Colonic mucosa (tissue), 4 donors: ENCODE data around the gene TRAPPC12. TPM values are rescaled to one million over a fixed set of nuclear protein-coding genes. Genes with fewer than 3 reads are reported as not detected.

ENCODE experiments used
- DNase-seq: peaks from one replicate; pipeline ENCODE4 v3.0.0-alpha.2; 2020
- H3K27ac ChIP-seq: fragments of 200-600 bp; one replicate; pipeline ENCODE4 v1.8.0; 2021
- H3K27me3 ChIP-seq: fragments of 200-600 bp; one replicate; pipeline ENCODE4 v1.8.0; 2021
- H3K36me3 ChIP-seq: fragments of 200-600 bp; one replicate; pipeline ENCODE4 v1.8.0; 2021
- H3K4me1 ChIP-seq: fragments of 200-600 bp; one replicate; pipeline ENCODE4 v1.8.0; 2021; ENCODE audit warnings: mild to moderate bottlenecking
- H3K4me3 ChIP-seq: fragments of 200-600 bp; one replicate; pipeline ENCODE4 v1.8.0; 2021
- H3K9ac ChIP-seq, 2 donors: one replicate each; pipeline ENCODE4 v1.7.0; 2013; ENCODE audit warnings: control low read depth in 2 of 2, low read depth in 2 of 2, low read length in 2 of 2
- H3K9me3 ChIP-seq: fragments of 200-600 bp; one replicate; pipeline ENCODE4 v1.8.0; 2021
- intact Hi-C: fragments of 100-400 bp; cut with DNase I; formaldehyde crosslinking; loops from one replicate; pipeline ENCODE4 v1.14.1; 2022
- total RNA-seq, 2 donors: library from RNA; stranded (reverse); fragmentation: NEBNext Ultra II Directional in 1 of 2; extraction: Animal tissue kit (Norgen Biotek cat#: 25700) in 1 of 2; gene quantifications; one replicate each; pipeline ENCODE4 v1.2.1, GENCODE V29; 2021
- TF ChIP-seq, protein P1 (sequence below): fragments of 200-600 bp; IDR thresholded peaks from one replicate; pipeline ENCODE4 v1.8.0; 2022; ENCODE audit warnings: antibody characterized with exemption, mild to moderate bottlenecking
- donor health status: healthy.
- donor health status: DM: no; HTN: no; CAD: no.
- donor health status: DM: no; HTN: no; CAD: no.

Gene TRAPPC12
- total RNA-seq, 2 donors from 2014 or later = 59.1 to 91.5 TPM

DNA sequence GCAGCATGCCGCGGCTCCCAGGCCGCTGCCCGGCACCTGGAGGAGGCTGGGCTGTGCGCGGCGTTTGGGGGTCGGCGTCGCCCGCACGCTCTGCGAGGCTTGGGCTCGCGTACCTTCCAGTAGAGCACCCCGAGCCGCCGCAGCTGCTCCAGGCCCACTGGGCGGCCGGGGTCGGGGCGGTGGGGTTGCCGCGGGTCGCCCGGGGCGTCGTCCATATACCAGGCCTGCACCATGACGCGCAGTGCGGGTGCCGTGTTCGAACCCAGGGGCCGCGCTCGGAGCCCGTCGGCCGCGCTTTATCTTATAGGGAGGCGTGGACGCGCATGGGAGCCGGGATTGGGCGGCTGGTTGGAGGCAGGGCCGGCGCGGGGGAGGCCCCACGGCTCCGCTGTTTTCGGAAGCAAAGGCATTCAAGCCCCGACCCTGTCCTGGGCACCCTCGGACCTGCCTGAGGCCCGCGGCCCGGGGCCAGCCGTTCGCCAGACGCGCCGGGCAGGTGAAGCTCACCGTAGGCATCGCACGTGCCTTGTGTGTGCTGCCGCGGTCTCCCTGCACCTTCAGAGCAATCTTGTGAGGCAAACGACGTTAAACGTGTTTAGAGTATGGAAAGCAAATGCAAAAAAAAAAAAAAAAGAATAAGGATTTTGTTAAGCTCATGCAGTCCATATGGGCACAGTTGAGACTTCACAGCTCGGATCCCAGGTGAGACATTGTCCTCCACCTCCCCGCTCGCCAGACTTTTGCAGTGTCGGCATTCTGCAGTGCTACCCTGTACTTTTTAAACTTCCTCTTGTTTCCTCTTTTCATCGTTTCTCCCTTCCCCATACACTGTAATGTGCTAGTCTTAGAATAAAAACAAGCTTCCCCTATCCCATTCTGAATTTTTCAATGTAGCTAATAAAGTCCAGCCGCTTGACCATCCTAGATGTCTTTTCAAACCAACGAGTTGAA, 140.0 kb downstream of the TRAPPC12 start, which contains the start of gene ADI1:
Gene ADI1, minus strand, starts transcription at position 277 of the 951 bp plus-strand sequence. Its CDS starts 44 bp downstream, at position 233.
- Histone ChIP-seq H3K4me3 (peak within 1 kb of the TSS; percentile 76), H3K4me1 (peaks cover 12% of the 10 kb centered on the region)
- intact Hi-C loops = loop anchor here (5.0 kb wide), 1 partner anchor 38 kb away; the partner anchor contains the start of gene RNASEH1

DNA sequence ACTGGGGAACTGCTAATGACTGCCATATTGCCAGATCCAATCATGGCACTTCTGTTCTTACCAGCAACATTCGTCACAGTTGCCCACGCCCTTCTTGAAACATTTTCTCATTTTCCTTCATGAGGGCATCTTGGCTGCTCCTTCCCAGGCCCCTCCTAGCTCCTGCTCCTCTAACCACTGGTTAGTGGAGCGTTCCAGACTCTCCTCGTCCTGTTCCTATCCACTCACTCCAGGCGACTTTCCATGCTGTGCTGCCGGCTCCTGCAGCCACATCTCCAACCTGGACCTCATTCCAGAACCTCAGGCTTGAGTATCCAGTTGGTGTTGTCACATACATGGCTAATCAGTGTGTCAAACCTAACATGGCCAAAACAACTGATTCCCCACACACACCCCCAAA, 141.1 kb downstream of the TRAPPC12 start:
- intact Hi-C loops = loop anchor here (5.0 kb wide), 1 partner anchor 37 kb away; the partner anchor contains the start of gene RNASEH1
- DNase-seq = no peak
- Histone ChIP-seq H3K9ac (no peak overlapping the region), H3K9me3 (no peaks in the 10 kb centered on the region), H3K4me1 (peaks cover 12% of the 10 kb centered on the region), H3K36me3 (no peaks in the 10 kb centered on the region), H3K4me3 (no peak overlapping the region), H3K27ac (no peak overlapping the region), H3K27me3 (no peaks in the 10 kb centered on the region)
- TF ChIP-seq, protein P1, sequence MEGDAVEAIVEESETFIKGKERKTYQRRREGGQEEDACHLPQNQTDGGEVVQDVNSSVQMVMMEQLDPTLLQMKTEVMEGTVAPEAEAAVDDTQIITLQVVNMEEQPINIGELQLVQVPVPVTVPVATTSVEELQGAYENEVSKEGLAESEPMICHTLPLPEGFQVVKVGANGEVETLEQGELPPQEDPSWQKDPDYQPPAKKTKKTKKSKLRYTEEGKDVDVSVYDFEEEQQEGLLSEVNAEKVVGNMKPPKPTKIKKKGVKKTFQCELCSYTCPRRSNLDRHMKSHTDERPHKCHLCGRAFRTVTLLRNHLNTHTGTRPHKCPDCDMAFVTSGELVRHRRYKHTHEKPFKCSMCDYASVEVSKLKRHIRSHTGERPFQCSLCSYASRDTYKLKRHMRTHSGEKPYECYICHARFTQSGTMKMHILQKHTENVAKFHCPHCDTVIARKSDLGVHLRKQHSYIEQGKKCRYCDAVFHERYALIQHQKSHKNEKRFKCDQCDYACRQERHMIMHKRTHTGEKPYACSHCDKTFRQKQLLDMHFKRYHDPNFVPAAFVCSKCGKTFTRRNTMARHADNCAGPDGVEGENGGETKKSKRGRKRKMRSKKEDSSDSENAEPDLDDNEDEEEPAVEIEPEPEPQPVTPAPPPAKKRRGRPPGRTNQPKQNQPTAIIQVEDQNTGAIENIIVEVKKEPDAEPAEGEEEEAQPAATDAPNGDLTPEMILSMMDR = no peak

More for the DNA sequence above, 140.0 kb downstream of the TRAPPC12 start, which contains the start of gene ADI1:
- Histone ChIP-seq H3K9me3 (no peaks in the 10 kb centered on the region), H3K27ac (peak within 1 kb of the TSS; percentile 97), H3K36me3 (no peaks in the 10 kb centered on the region), H3K9ac (peak within 1 kb of the TSS; percentile 76 to 88), H3K27me3 (no peaks in the 10 kb centered on the region)
- peak; percentile 89 for DNase-seq
- TF ChIP-seq, protein P1 = no peak

DNA sequence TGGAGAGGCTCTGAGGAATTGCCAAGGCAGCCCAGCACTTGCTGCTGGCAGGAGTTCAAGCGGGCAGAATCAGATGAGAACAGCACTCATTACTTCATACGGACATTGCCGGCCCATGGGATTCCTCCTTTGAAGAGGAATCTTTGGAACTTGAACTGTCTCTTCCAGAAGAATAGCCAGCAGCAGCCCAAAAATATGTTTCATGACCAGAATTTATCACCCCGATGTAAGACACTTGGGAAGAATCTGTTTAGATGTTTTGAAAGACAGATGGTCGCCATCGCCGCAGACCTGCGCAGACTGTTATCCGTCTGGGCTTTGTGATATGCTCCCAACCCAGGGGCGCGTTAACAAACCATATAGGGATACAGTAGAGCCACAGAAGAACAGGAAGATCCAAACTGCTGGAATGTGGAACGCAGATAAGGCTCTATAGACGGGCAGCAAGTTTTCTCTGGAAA, 143.5 kb downstream of the TRAPPC12 start:
- no peak overlapping the region for H3K27ac ChIP-seq
- H3K36me3 ChIP-seq = no peaks in the 10 kb centered on the region
- H3K9ac ChIP-seq = no peak overlapping the region
- TF ChIP-seq, protein P1 = no peak
- intact Hi-C loops = loop anchor here (5.0 kb wide), 1 partner anchor 34 kb away; the partner anchor contains the start of gene RNASEH1
- H3K4me1 ChIP-seq = peaks cover 5% of the 10 kb centered on the region
- no peak overlapping the region for H3K4me3 ChIP-seq
- H3K27me3 ChIP-seq = no peaks in the 10 kb centered on the region
- H3K9me3 ChIP-seq = no peaks in the 10 kb centered on the region
- no peak for DNase-seq

DNA sequence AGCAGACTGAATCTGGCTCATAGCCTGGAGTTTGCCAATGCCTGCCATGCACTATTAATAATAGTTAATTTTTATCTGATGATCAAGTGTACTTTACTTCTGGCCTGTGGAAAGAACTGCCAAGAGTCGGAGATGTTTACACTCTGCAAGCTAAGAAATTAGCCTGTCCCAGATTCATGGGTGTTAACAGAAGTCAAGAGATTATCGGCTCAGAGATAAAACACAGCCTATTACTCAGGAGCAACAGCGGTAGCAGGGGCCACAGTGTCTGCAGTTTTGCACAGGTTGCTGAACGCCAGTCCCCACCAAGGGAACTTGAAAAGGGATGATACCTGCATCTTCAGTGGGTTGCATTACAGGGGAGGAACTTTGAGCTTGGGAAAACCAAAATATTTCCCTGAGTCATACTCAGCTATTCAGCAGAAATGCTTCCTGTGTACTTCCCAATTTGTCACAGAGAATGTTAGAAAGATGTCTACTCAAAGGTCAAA, 144.1 kb downstream of the TRAPPC12 start:
- TF ChIP-seq, protein P1 = no peak
- Histone ChIP-seq H3K27me3 (no peaks in the 10 kb centered on the region), H3K4me1 (peaks cover 5% of the 10 kb centered on the region), H3K4me3 (no peak overlapping the region), H3K36me3 (no peaks in the 10 kb centered on the region), H3K9me3 (no peaks in the 10 kb centered on the region), H3K27ac (no peak overlapping the region), H3K9ac (no peak overlapping the region)
- no peak for DNase-seq
- intact Hi-C loops = loop anchor here (5.0 kb wide), 1 partner anchor 34 kb away; the partner anchor contains the start of gene RNASEH1

DNA sequence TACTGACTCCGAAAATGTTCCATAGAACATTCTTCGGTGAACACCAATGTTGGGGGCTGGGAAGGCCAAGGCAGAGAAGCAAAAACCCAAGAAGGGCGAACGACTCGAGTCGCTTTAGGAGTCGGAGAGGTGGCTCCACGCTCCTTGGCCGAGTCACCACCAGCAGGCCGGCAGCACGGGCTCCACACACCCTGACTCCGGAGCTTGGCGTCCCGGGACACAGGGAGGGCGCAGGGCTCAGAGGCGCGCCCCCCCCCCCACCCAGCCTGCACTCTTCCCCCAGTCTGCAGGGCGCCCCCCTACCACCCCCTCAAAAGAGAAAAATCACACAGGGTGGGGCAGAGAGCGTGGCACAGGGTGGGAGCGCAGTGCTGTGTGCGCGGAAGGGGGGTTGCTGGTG, 147.4 kb downstream of the TRAPPC12 start:
- intact Hi-C loops = no loop called here
- H3K27ac ChIP-seq = no peak overlapping the region
- no peak for DNase-seq
- H3K36me3 ChIP-seq = no peaks in the 10 kb centered on the region
- TF ChIP-seq, protein P1 = no peak
- H3K9me3 ChIP-seq = no peaks in the 10 kb centered on the region
- no peaks in the 10 kb centered on the region for H3K27me3 ChIP-seq
- no peaks in the 10 kb centered on the region for H3K4me1 ChIP-seq
- no peak overlapping the region for H3K4me3 ChIP-seq
- H3K9ac ChIP-seq = no peak overlapping the region
